Adrenal gland (tissue), 12 donors: ENCODE data around the gene PLAC1. TPM values are rescaled to one million over a fixed set of nuclear protein-coding genes. Genes with fewer than 3 reads are reported as not detected.

ENCODE experiments used
- DNase-seq, 7 donors: peaks; one replicate each; pipeline ENCODE4 v3.0.0-alpha.2; 2019 to 2020
- H3K27ac ChIP-seq, 5 donors: fragments of 200-600 bp; sonication (generic) in 4 of 5; 1 replicate in 3 of 5; 2 replicates in 2 of 5; pipeline versions ENCODE4 v1.5.1 to v1.8.0; 2016 to 2020; ENCODE audit warnings: mild to moderate bottlenecking in 1 of 5
- H3K27me3 ChIP-seq: fragments of 200-600 bp; 2 replicates; pipeline ENCODE4 v1.8.0; 2021
- H3K36me3 ChIP-seq, 2 donors: fragments of 200-600 bp; replicated peaks in 1 of 2; 1 replicate in 1 of 2; 2 replicates in 1 of 2; pipeline versions ENCODE4 v1.5.1 to v1.8.0; 2018 to 2022
- H3K4me1 ChIP-seq, 2 donors: fragments of 200-600 bp; replicated peaks in 1 of 2; 1 replicate in 1 of 2; 2 replicates in 1 of 2; pipeline versions ENCODE4 v1.5.1 to v1.8.0; 2018 to 2021
- H3K4me3 ChIP-seq, 4 donors: fragments of 200-600 bp; sonication (generic) in 3 of 4; one replicate each; pipeline ENCODE4 v1.5.1; 2016 to 2018
- H3K9me3 ChIP-seq, 3 donors: fragments of 200-600 bp; sonication (generic) in 1 of 3; replicated peaks in 1 of 3; 1 replicate in 2 of 3; 2 replicates in 1 of 3; pipeline versions ENCODE4 v1.5.1 to v1.8.0; 2016 to 2021
- CTCF ChIP-seq, 6 experiments: fragments of 450-650 bp in 4 of 6; fragments of 200-600 bp in 2 of 6; sonication (generic) in 1 of 6; IDR thresholded peaks; 1 replicate in 5 of 6; 2 replicates in 1 of 6; pipeline versions ENCODE4 v1.5.1 to v1.8.0; 2016 to 2021; ENCODE audit warnings: antibody characterized with exemption in 6 of 6, mild to moderate bottlenecking in 2 of 6, moderate library complexity in 1 of 6
- POLR2A ChIP-seq, 2 donors: fragments of 450-650 bp; IDR thresholded peaks; one replicate each; pipeline ENCODE4 v1.6.1; 2017; ENCODE audit warnings: antibody characterized with exemption in 2 of 2, mild to moderate bottlenecking in 2 of 2, moderate library complexity in 1 of 2
- WGBS, 4 donors: extraction: QIAGEN DNeasy Blood & Tissue Kit in 2 of 4; methylation state at CpG; one replicate each; pipeline versions ENCODE4 v1.1.5 to v1.1.7; 2013 to 2017; 5-methylcytosine and 5-hydroxymethylcytosine counted together
- intact Hi-C, 2 donors: fragments of 100-400 bp; cut with DNase I; formaldehyde crosslinking; loops; one replicate each; pipeline versions ENCODE4 v1.14.1 to v1.15.0; 2022 to 2023
- polyA plus RNA-seq, 3 donors: library from polyadenylated mRNA; stranded (reverse); fragments of 200-250 nt in 2 of 3; fragments of 350-450 nt in 1 of 3; fragmentation: Illumina TruSeq in 1 of 3; extraction: RNeasy Lipid Tissue Mini Kit (QIAGEN cat#74804) in 1 of 3; gene quantifications; one replicate each; pipeline ENCODE4 v1.2.3, GENCODE V29; 2013 to 2014
- total RNA-seq, 9 donors: library from RNA; depleted of rRNA in 4 of 9; stranded (reverse); fragments of >200 nt in 4 of 9; fragments of 120-200 nt in 1 of 9; fragmentation: NEBNext Ultra II Directional in 1 of 9; extraction: Animal tissue kit (Norgen Biotek cat#: 25700) in 1 of 9; gene quantifications; one replicate each; pipeline versions ENCODE4 v1.1.0 to v1.2.4, GENCODE V29; 2013 to 2023
- donor health status: healthy with polysubstance abuse.
- donor health status: Bipolar disorder and iron deficiency.
- donor health status: DM: yes; HTN: yes; CAD: no.
- donor health status: DM: no; HTN: no; CAD: no.
- donor health status: DM: no; HTN: no; CAD: no.
- donor health status: DM: yes; HTN: yes; CAD: no.

PLAC1 gene
- total and polyA plus RNA-seq, 12 donors: 58.0 TPM; not detected in 11

- no peaks in the 10 kb centered on the region for H3K4me1 ChIP-seq
- DNase-seq: no peak
- intact Hi-C loops: no loop called here
- H3K27ac ChIP-seq: no peak overlapping the region
- TF ChIP-seq CTCF (IDR thresholded peaks at IDR 0.05) (no peak), POLR2A (IDR thresholded peaks at IDR 0.05) (no peak)
- H3K27me3 ChIP-seq: no peaks in the 10 kb centered on the region
- no peaks in the 10 kb centered on the region for H3K9me3 ChIP-seq
- H3K36me3 ChIP-seq: no peaks in the 10 kb centered on the region
- H3K4me3 ChIP-seq: no peak overlapping the region
- WGBS, 4 donors: 50 to 76% (median 66%) methylated on average over 3 of the region's 3 CpGs
Observed at GRCh38 chrX:134624046-134624430, 34.2 kb downstream of the PLAC1 start.

GRCh38 chrX:134623293-134624045, 34.8 kb downstream of the PLAC1 start:
- TF ChIP-seq POLR2A (IDR thresholded peaks at IDR 0.05) (no peak), CTCF (IDR thresholded peaks at IDR 0.05) (no peak)
- H3K27me3 ChIP-seq: no peaks in the 10 kb centered on the region
- H3K4me3 ChIP-seq: no peak overlapping the region
- DNase-seq: no peak
- no peak overlapping the region for H3K27ac ChIP-seq
- intact Hi-C loops: no loop called here
- no peaks in the 10 kb centered on the region for H3K4me1 ChIP-seq
- H3K9me3 ChIP-seq: no peaks in the 10 kb centered on the region
- no peaks in the 10 kb centered on the region for H3K36me3 ChIP-seq
- WGBS, 4 donors: 52 to 66% (median 57%) methylated on average over 6 to 10 of the region's 10 CpGs

- no peak overlapping the region for H3K4me3 ChIP-seq
- no peaks in the 10 kb centered on the region for H3K9me3 ChIP-seq
- intact Hi-C loops: no loop called here
- H3K27ac ChIP-seq: no peak overlapping the region
- H3K36me3 ChIP-seq: no peaks in the 10 kb centered on the region
- no peaks in the 10 kb centered on the region for H3K4me1 ChIP-seq
- 51 to 100% (median 64%) methylated on average over 2 of the region's 2 CpGs for WGBS, 4 donors
- TF ChIP-seq POLR2A (IDR thresholded peaks at IDR 0.05) (no peak), CTCF (IDR thresholded peaks at IDR 0.05) (no peak)
- no peak for DNase-seq
- H3K27me3 ChIP-seq: no peaks in the 10 kb centered on the region
Observed at GRCh38 chrX:134622813-134623185, 35.5 kb downstream of the PLAC1 start.

- WGBS, 4 donors: 36 to 51% (median 44%) methylated on average over 5 to 6 of the region's 6 CpGs
Observed at GRCh38 chrX:134622056-134622812, 36.0 kb downstream of the PLAC1 start.

More at GRCh38 chrX:134622056-134622812, 36.0 kb downstream of the PLAC1 start:
- intact Hi-C loops: no loop called here
- H3K4me1 ChIP-seq: no peaks in the 10 kb centered on the region
- peak in 2 of 7 donors; percentile 15 to 21 for DNase-seq
- H3K4me3 ChIP-seq: no peak overlapping the region
- no peak overlapping the region for H3K27ac ChIP-seq
- TF ChIP-seq CTCF (IDR thresholded peaks at IDR 0.05) (no peak), POLR2A (IDR thresholded peaks at IDR 0.05) (no peak)
- no peaks in the 10 kb centered on the region for H3K36me3 ChIP-seq
- no peaks in the 10 kb centered on the region for H3K9me3 ChIP-seq
- H3K27me3 ChIP-seq: no peaks in the 10 kb centered on the region
